WTC11 (cell line): ENCODE results near the gene KCNJ15. TPM values are rescaled to one million over a fixed set of nuclear protein-coding genes. Genes with fewer than 3 reads are reported as not detected.

Experiments
- ATAC-seq: fragments of 200-7000 bp; cut with Tn5 transposase; 2 replicates; pipeline ENCODE4 v1.10.0; 2021; ENCODE audit warnings: mild to moderate bottlenecking, moderate library complexity
- CTCF ChIA-PET: fragments of 300-600 bp; sonication (Branson Sonifier 250); formaldehyde crosslinking; loops from one replicate; lab custom pipeline; 2021; ENCODE audit warnings: antibody characterized with exemption; lab: Charles Lee
- POLR2A ChIA-PET: fragments of 350-600 bp; sonication (Branson Sonifier 250); formaldehyde crosslinking; loops from one replicate; lab custom pipeline; 2021; ENCODE audit warnings: antibody characterized with exemption; lab: Charles Lee
- DNase-seq: peaks from one replicate; pipeline ENCODE4 v3.0.0; 2021; ENCODE audit warnings: low spot score
- H3K27ac Mint-ChIP-seq: 2 replicates; pipeline ENCODE4 v1.8.0; 2021; ENCODE audit warnings: mixed read lengths
- H3K27me3 Mint-ChIP-seq: 2 replicates; pipeline ENCODE4 v1.8.0; 2021; ENCODE audit warnings: low read depth, mild to moderate bottlenecking, moderate library complexity, mixed read lengths
- H3K36me3 Mint-ChIP-seq: 2 replicates; pipeline ENCODE4 v1.8.0; 2021; ENCODE audit warnings: mixed read lengths
- H3K4me1 Mint-ChIP-seq: 2 replicates; pipeline ENCODE4 v1.8.0; 2022; ENCODE audit warnings: mixed read lengths
- H3K4me3 Mint-ChIP-seq: 2 replicates; pipeline ENCODE4 v1.8.0; 2021; ENCODE audit warnings: mild to moderate bottlenecking, moderate library complexity, mixed read lengths
- H3K9me3 Mint-ChIP-seq: 2 replicates; pipeline ENCODE4 v1.8.0; 2021; ENCODE audit warnings: mixed read lengths
- ATF3 ChIP-seq: sonication (generic); formaldehyde crosslinking; conservative IDR thresholded peaks from 2 replicates; pipeline ENCODE4 v1.8.1; 2022; ENCODE audit warnings: mild to moderate bottlenecking, missing genetic modification reagents
- ATF6 ChIP-seq: sonication (generic); formaldehyde crosslinking; IDR thresholded peaks from 2 replicates; pipeline ENCODE4 v1.8.1; 2023; ENCODE audit warnings: mild to moderate bottlenecking, missing genetic modification reagents
- ELF4 ChIP-seq: sonication (generic); formaldehyde crosslinking; IDR thresholded peaks from 2 replicates; pipeline ENCODE4 v1.8.1; 2022; ENCODE audit warnings: low read depth, mild to moderate bottlenecking, moderate library complexity, missing genetic modification reagents
- GTF2I ChIP-seq: fragments of 250-450 bp; sonication (Bioruptor Pico); conservative IDR thresholded peaks from 2 replicates; pipeline ENCODE4 v1.4.0; 2021; ENCODE audit warnings: mild to moderate bottlenecking
- HMGA2 ChIP-seq: fragments of 250-450 bp; sonication (Bioruptor Pico); IDR thresholded peaks from 2 replicates; pipeline ENCODE4 v1.4.0; 2021; ENCODE audit warnings: mild to moderate bottlenecking, moderate library complexity
- JAZF1 ChIP-seq: fragments of 250-450 bp; sonication (Bioruptor Pico); IDR thresholded peaks from 2 replicates; pipeline ENCODE4 v1.9.0; 2021; ENCODE audit warnings: moderate library complexity, mild to moderate bottlenecking, inconsistent platforms
- KAT7 ChIP-seq: sonication (generic); formaldehyde crosslinking; IDR thresholded peaks from 2 replicates; pipeline ENCODE4 v1.8.1; 2023; ENCODE audit warnings: missing genetic modification reagents, mild to moderate bottlenecking, borderline replicate concordance
- MYBL2 ChIP-seq: sonication (generic); formaldehyde crosslinking; IDR thresholded peaks from 2 replicates; pipeline ENCODE4 v1.8.1; 2023; ENCODE audit warnings: mild to moderate bottlenecking, moderate library complexity, missing genetic modification reagents
- NFE2L1 ChIP-seq: sonication (generic); formaldehyde crosslinking; IDR thresholded peaks from 2 replicates; pipeline ENCODE4 v1.8.1; 2023; ENCODE audit warnings: missing genetic modification reagents
- NR1H2 ChIP-seq: sonication (generic); formaldehyde crosslinking; IDR thresholded peaks from 2 replicates; pipeline ENCODE4 v1.9.0; 2021; ENCODE audit warnings: mild to moderate bottlenecking, moderate library complexity, missing genetic modification reagents
- NR2C2 ChIP-seq: sonication (generic); formaldehyde crosslinking; IDR thresholded peaks from 2 replicates; pipeline ENCODE4 v1.8.0; 2022; ENCODE audit warnings: mild to moderate bottlenecking, missing genetic modification reagents
- PRRX2 ChIP-seq: fragments of 250-450 bp; sonication (Bioruptor Pico); IDR thresholded peaks from 2 replicates; pipeline ENCODE4 v1.8.0; 2021; ENCODE audit warnings: mild to moderate bottlenecking
- RELA ChIP-seq: sonication (generic); formaldehyde crosslinking; IDR thresholded peaks from 2 replicates; pipeline ENCODE4 v1.8.1; 2022; ENCODE audit warnings: missing genetic modification reagents, mild to moderate bottlenecking, borderline replicate concordance
- STAT6 ChIP-seq: sonication (generic); formaldehyde crosslinking; conservative IDR thresholded peaks from 2 replicates; pipeline ENCODE4 v1.8.1; 2023; ENCODE audit warnings: mild to moderate bottlenecking, low read depth, missing genetic modification reagents, moderate library complexity
- TP53 ChIP-seq: sonication (generic); formaldehyde crosslinking; IDR thresholded peaks from 2 replicates; pipeline ENCODE4 v1.8.1; 2023; ENCODE audit warnings: mild to moderate bottlenecking, missing genetic modification reagents
- ZSCAN18 ChIP-seq: fragments of 250-450 bp; sonication (Bioruptor Pico); IDR thresholded peaks from 2 replicates; pipeline ENCODE4 v2.1.2; 2022; ENCODE audit warnings: mild to moderate bottlenecking, moderate library complexity
- total RNA-seq: library from RNA; stranded (reverse); gene quantifications from 3 replicates; pipeline ENCODE4 v1.2.3, GENCODE V29; 2021
- TF ChIP-seq, protein P1 (sequence below): fragments of 250-450 bp; sonication (Bioruptor Pico); IDR thresholded peaks from 2 replicates; pipeline ENCODE4 v1.9.0; 2021; ENCODE audit warnings: moderate library complexity, mild to moderate bottlenecking, inconsistent platforms, borderline replicate concordance
- TF ChIP-seq, protein P2 (sequence below): fragments of 250-450 bp; sonication (Bioruptor Pico); IDR thresholded peaks from 2 replicates; pipeline ENCODE4 v1.9.0; 2021; ENCODE audit warnings: mild to moderate bottlenecking
- TF ChIP-seq, protein P3 (sequence below): sonication (generic); formaldehyde crosslinking; IDR thresholded peaks from 2 replicates; pipeline ENCODE4 v1.8.0; 2022; ENCODE audit warnings: mild to moderate bottlenecking, missing genetic modification reagents
- TF ChIP-seq, protein P4 (sequence below): fragments of 250-450 bp; sonication (Bioruptor Pico); IDR thresholded peaks from 2 replicates; pipeline ENCODE4 v1.8.0; 2021; ENCODE audit warnings: mild to moderate bottlenecking
- TF ChIP-seq, protein P5 (sequence below): sonication (generic); formaldehyde crosslinking; IDR thresholded peaks from 2 replicates; pipeline ENCODE4 v1.8.1; 2022; ENCODE audit warnings: low read depth, mild to moderate bottlenecking, moderate library complexity, missing genetic modification reagents, borderline replicate concordance

The KCNJ15 gene
- total RNA-seq, 1 experiment from 2014 or later, result 0.57 TPM

DNA sequence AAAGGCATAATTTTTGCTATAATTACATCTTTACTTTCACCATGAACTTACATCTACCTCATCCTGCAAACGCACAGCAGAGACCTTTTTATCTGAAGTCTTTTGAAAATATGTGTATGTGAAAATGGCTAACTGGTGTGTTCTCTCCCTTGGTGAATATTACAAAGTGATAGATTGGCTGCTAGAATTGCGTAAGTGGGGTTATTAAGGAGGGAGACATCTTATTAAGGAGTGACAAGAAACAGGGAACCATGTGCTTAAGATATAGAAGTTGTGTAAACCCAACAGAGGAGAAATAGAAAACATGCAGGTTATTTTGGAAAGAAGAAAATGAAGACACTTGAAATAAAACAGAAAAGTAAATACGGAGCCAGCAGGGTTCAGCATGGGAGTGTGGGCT is 7.8 kb downstream of the KCNJ15 start (continued):
- TF ChIP-seq, protein P1, sequence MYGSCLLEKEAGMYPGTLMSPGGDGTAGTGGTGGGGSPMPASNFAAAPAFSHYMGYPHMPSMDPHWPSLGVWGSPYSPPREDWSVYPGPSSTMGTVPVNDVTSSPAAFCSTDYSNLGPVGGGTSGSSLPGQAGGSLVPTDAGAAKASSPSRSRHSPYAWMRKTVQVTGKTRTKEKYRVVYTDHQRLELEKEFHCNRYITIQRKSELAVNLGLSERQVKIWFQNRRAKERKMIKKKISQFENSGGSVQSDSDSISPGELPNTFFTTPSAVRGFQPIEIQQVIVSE (CRISPR knock-in tag), result no peak
- TF ChIP-seq, protein P2, sequence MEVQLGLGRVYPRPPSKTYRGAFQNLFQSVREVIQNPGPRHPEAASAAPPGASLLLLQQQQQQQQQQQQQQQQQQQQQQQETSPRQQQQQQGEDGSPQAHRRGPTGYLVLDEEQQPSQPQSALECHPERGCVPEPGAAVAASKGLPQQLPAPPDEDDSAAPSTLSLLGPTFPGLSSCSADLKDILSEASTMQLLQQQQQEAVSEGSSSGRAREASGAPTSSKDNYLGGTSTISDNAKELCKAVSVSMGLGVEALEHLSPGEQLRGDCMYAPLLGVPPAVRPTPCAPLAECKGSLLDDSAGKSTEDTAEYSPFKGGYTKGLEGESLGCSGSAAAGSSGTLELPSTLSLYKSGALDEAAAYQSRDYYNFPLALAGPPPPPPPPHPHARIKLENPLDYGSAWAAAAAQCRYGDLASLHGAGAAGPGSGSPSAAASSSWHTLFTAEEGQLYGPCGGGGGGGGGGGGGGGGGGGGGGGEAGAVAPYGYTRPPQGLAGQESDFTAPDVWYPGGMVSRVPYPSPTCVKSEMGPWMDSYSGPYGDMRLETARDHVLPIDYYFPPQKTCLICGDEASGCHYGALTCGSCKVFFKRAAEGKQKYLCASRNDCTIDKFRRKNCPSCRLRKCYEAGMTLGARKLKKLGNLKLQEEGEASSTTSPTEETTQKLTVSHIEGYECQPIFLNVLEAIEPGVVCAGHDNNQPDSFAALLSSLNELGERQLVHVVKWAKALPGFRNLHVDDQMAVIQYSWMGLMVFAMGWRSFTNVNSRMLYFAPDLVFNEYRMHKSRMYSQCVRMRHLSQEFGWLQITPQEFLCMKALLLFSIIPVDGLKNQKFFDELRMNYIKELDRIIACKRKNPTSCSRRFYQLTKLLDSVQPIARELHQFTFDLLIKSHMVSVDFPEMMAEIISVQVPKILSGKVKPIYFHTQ, result no peak
- TF ChIP-seq NFE2L1 (CRISPR knock-in tag), result no peak
- no peak for TF ChIP-seq MYBL2 (CRISPR knock-in tag)
- no peak for TF ChIP-seq HMGA2 (CRISPR knock-in tag)
- TF ChIP-seq PRRX2 (CRISPR knock-in tag), result no peak
- TF ChIP-seq NR1H2 (CRISPR knock-in tag), result no peak
- TF ChIP-seq RELA (CRISPR knock-in tag), result no peak
- TF ChIP-seq TP53, result no peak
- no peak for TF ChIP-seq KAT7 (CRISPR knock-in tag)

- H3K9me3 Mint-ChIP-seq, result peaks cover 6% of the 10 kb centered on the region; the same call in 1 of the 2 replicates
- no peak overlapping the region for H3K4me3 Mint-ChIP-seq
- ChIA-PET CTCF (no interaction called here), POLR2A (no interaction called here)
- H3K4me1 Mint-ChIP-seq, result peaks cover 3% of the 10 kb centered on the region
- H3K27ac Mint-ChIP-seq, result no peak overlapping the region
- DNase-seq, result no peak
- H3K27me3 Mint-ChIP-seq, result no peaks in the 10 kb centered on the region; the same call in 1 of the 2 replicates
- H3K36me3 Mint-ChIP-seq, result no peaks in the 10 kb centered on the region
- ATAC-seq, result no peak
- TF ChIP-seq ATF3 (no peak), ELF4 (CRISPR knock-in tag) (no peak), ATF6 (CRISPR knock-in tag) (no peak), JAZF1 (CRISPR knock-in tag) (no peak), PRRX2 (CRISPR knock-in tag) (no peak), GTF2I (CRISPR knock-in tag) (no peak), STAT6 (CRISPR knock-in tag) (no peak), ZSCAN18 (CRISPR knock-in tag) (no peak), NR2C2 (CRISPR knock-in tag) (no peak)
- TF ChIP-seq, protein P3, sequence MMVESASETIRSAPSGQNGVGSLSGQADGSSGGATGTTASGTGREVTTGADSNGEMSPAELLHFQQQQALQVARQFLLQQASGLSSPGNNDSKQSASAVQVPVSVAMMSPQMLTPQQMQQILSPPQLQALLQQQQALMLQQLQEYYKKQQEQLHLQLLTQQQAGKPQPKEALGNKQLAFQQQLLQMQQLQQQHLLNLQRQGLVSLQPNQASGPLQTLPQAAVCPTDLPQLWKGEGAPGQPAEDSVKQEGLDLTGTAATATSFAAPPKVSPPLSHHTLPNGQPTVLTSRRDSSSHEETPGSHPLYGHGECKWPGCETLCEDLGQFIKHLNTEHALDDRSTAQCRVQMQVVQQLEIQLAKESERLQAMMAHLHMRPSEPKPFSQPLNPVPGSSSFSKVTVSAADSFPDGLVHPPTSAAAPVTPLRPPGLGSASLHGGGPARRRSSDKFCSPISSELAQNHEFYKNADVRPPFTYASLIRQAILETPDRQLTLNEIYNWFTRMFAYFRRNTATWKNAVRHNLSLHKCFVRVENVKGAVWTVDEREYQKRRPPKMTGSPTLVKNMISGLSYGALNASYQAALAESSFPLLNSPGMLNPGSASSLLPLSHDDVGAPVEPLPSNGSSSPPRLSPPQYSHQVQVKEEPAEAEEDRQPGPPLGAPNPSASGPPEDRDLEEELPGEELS, result no peak
- TF ChIP-seq, protein P4, sequence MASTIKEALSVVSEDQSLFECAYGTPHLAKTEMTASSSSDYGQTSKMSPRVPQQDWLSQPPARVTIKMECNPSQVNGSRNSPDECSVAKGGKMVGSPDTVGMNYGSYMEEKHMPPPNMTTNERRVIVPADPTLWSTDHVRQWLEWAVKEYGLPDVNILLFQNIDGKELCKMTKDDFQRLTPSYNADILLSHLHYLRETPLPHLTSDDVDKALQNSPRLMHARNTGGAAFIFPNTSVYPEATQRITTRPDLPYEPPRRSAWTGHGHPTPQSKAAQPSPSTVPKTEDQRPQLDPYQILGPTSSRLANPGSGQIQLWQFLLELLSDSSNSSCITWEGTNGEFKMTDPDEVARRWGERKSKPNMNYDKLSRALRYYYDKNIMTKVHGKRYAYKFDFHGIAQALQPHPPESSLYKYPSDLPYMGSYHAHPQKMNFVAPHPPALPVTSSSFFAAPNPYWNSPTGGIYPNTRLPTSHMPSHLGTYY (CRISPR knock-in tag), result no peak
- TF ChIP-seq, protein P5, sequence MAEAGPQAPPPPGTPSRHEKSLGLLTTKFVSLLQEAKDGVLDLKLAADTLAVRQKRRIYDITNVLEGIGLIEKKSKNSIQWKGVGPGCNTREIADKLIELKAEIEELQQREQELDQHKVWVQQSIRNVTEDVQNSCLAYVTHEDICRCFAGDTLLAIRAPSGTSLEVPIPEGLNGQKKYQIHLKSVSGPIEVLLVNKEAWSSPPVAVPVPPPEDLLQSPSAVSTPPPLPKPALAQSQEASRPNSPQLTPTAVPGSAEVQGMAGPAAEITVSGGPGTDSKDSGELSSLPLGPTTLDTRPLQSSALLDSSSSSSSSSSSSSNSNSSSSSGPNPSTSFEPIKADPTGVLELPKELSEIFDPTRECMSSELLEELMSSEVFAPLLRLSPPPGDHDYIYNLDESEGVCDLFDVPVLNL, result no peak
Measured at GRCh38 chr21:38265166-38265565, 8.4 kb downstream of the KCNJ15 start.
